ENCODE data around the gene KIAA1191.

- TF ChIP-seq, protein P1, sequence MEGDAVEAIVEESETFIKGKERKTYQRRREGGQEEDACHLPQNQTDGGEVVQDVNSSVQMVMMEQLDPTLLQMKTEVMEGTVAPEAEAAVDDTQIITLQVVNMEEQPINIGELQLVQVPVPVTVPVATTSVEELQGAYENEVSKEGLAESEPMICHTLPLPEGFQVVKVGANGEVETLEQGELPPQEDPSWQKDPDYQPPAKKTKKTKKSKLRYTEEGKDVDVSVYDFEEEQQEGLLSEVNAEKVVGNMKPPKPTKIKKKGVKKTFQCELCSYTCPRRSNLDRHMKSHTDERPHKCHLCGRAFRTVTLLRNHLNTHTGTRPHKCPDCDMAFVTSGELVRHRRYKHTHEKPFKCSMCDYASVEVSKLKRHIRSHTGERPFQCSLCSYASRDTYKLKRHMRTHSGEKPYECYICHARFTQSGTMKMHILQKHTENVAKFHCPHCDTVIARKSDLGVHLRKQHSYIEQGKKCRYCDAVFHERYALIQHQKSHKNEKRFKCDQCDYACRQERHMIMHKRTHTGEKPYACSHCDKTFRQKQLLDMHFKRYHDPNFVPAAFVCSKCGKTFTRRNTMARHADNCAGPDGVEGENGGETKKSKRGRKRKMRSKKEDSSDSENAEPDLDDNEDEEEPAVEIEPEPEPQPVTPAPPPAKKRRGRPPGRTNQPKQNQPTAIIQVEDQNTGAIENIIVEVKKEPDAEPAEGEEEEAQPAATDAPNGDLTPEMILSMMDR (conservative IDR thresholded peaks at IDR 0.05; ENCODE audit: low read depth, low read length), result no peak
- no peak for TF ChIP-seq RFX5 (IDR thresholded peaks at IDR 0.05; ENCODE audit: low read depth, low read length)
- no peak for TF ChIP-seq POLR2A (IDR thresholded peaks at IDR 0.05; ENCODE audit: low read depth, low read length)
- TF ChIP-seq NFE2L2 (IDR thresholded peaks at IDR 0.05; ENCODE audit: low read depth, low read length), result no peak
- TF ChIP-seq SMC3 (IDR thresholded peaks at IDR 0.05; ENCODE audit: low read depth, low read length), result no peak
- TF ChIP-seq CHD1 (IDR thresholded peaks at IDR 0.05; ENCODE audit: low read depth, low read length), result no peak
- TF ChIP-seq BHLHE40 (IDR thresholded peaks at IDR 0.05; ENCODE audit: low read depth, low read length), result no peak
- no peak for TF ChIP-seq ELK1 (IDR thresholded peaks at IDR 0.05; ENCODE audit: borderline replicate concordance, low read depth, low read length)
Measured at GRCh38 chr5:176352116-176352878, 9.3 kb downstream of the KIAA1191 start.

Measured in IMR-90 (cell line).